ENCODE data around the gene SERGEF. TPM values are rescaled to one million over a fixed set of nuclear protein-coding genes. Genes with fewer than 3 reads are reported as not detected.

Gene SERGEF
- total RNA-seq, 6 experiments from 2014 or later = 8.4 to 19.5 (median 15.8) TPM

GRCh38 chr11:17987826-17988225 lies 25.0 kb downstream of the SERGEF start:
- intact Hi-C loops (cut with DNase I) = loop anchor here in 1 of 2 donors (5.0 to 10.0 kb wide), 2 partner anchors 231 to 383 kb away; no protein-coding TSS in a partner anchor
- no peaks in the 10 kb centered on the region for H3K9me3 ChIP-seq
- H3K36me3 ChIP-seq = no peaks in the 10 kb centered on the region
- no peaks in the 10 kb centered on the region for H3K27me3 ChIP-seq
- DNase-seq (no peak), ATAC-seq (no peak)
- no peak overlapping the region for H3K4me3 ChIP-seq
- no peak overlapping the region for H3K27ac ChIP-seq
- peaks cover 0 to 7% (median 0%) of the 10 kb centered on the region in 4 donors for H3K4me1 ChIP-seq
- 100% methylated on average over 1 of the region's 1 CpG for WGBS (ENCODE audit: insufficient coverage, low coverage, low lambda C conversion rate, missing lambda C conversion rate)
- no peak for TF ChIP-seq POLR2A (IDR thresholded peaks at IDR 0.05)
- TF ChIP-seq CTCF (IDR thresholded peaks at IDR 0.05) = no peak

- TF ChIP-seq POLR2A (IDR thresholded peaks at IDR 0.05) (no peak), CTCF (IDR thresholded peaks at IDR 0.05) (peak in 2 of 4 donors; percentile 7 to 29)
- peaks cover 0 to 7% (median 0%) of the 10 kb centered on the region in 4 donors for H3K4me1 ChIP-seq
- 38% methylated on average over 1 of the region's 1 CpG for WGBS (ENCODE audit: insufficient coverage, low coverage, low lambda C conversion rate, missing lambda C conversion rate)
- intact Hi-C loops (cut with DNase I) = loop anchor here in 1 of 2 donors (5.0 to 10.0 kb wide), 2 partner anchors 229 to 382 kb away; no protein-coding TSS in a partner anchor
- DNase-seq (no peak), ATAC-seq (peak in 3 of 4 donors; percentile 43 to 51 (median 50))
- no peaks in the 10 kb centered on the region for H3K36me3 ChIP-seq
- H3K4me3 ChIP-seq = no peak overlapping the region
- no peaks in the 10 kb centered on the region for H3K27me3 ChIP-seq
- H3K9me3 ChIP-seq = no peaks in the 10 kb centered on the region
- no peak overlapping the region for H3K27ac ChIP-seq
Observed at GRCh38 chr11:17986711-17987220, 26.1 kb downstream of the SERGEF start.

- ATAC-seq (no peak), DNase-seq (no peak)
- no peaks in the 10 kb centered on the region for H3K27me3 ChIP-seq
- H3K4me3 ChIP-seq = no peak overlapping the region
- intact Hi-C loops (cut with DNase I) = loop anchor here in 1 of 2 donors (5.0 to 10.0 kb wide), 2 partner anchors 229 to 381 kb away; no protein-coding TSS in a partner anchor
- H3K27ac ChIP-seq = no peak overlapping the region
- no peaks in the 10 kb centered on the region for H3K36me3 ChIP-seq
- no peaks in the 10 kb centered on the region for H3K9me3 ChIP-seq
- TF ChIP-seq CTCF (IDR thresholded peaks at IDR 0.05) = no peak
- no peak for TF ChIP-seq POLR2A (IDR thresholded peaks at IDR 0.05)
- WGBS (ENCODE audit: insufficient coverage, low coverage, low lambda C conversion rate, missing lambda C conversion rate) = 68% methylated on average over 5 of the region's 7 CpGs
- peaks cover 0 to 7% (median 0%) of the 10 kb centered on the region in 4 donors for H3K4me1 ChIP-seq
Observed at GRCh38 chr11:17986007-17986710, 26.7 kb downstream of the SERGEF start.

- DNase-seq (no peak), ATAC-seq (peak; percentile 30 to 77 (median 50))
- Histone ChIP-seq H3K9me3 (no peaks in the 10 kb centered on the region), H3K27me3 (no peaks in the 10 kb centered on the region), H3K36me3 (no peaks in the 10 kb centered on the region), H3K4me3 (no peak overlapping the region), H3K27ac (no peak overlapping the region), H3K4me1 (peaks cover 0 to 7% (median 0%) of the 10 kb centered on the region in 4 donors)
- WGBS (ENCODE audit: insufficient coverage, low coverage, low lambda C conversion rate, missing lambda C conversion rate) = no CpG with 5 or more reads among the region's 1 CpG
- TF ChIP-seq POLR2A (IDR thresholded peaks at IDR 0.05) (no peak), CTCF (IDR thresholded peaks at IDR 0.05) (no peak)
- intact Hi-C loops (cut with DNase I) = loop anchor here in 1 of 2 donors (5.0 to 10.0 kb wide), 2 partner anchors 228 to 381 kb away; no protein-coding TSS in a partner anchor
Observed at GRCh38 chr11:17985517-17985916, 27.3 kb downstream of the SERGEF start.
